Lower lobe of right lung (tissue), 2 donors: ENCODE results near the gene SLC9A9. TPM values are rescaled to one million over a fixed set of nuclear protein-coding genes. Genes with fewer than 3 reads are reported as not detected.

ENCODE experiments used
- ATAC-seq, 2 donors: fragments of 200-7000 bp; cut with Tn5 transposase; one replicate each; pipeline ENCODE4 v1.9.1; 2020 to 2022; ENCODE audit warnings: mild to moderate bottlenecking in 2 of 2, moderate library complexity in 2 of 2
- DNase-seq: peaks from one replicate; pipeline ENCODE4 v3.0.0-alpha.2; 2020
- H3K27ac ChIP-seq: fragments of 200-600 bp; one replicate; pipeline ENCODE4 v1.8.0; 2022
- H3K27me3 ChIP-seq: fragments of 200-600 bp; one replicate; pipeline ENCODE4 v1.8.0; 2022; ENCODE audit warnings: low read depth
- H3K36me3 ChIP-seq: fragments of 200-600 bp; one replicate; pipeline ENCODE4 v1.8.0; 2022; ENCODE audit warnings: mild to moderate bottlenecking
- H3K4me1 ChIP-seq: fragments of 200-600 bp; one replicate; pipeline ENCODE4 v1.8.0; 2022
- H3K4me3 ChIP-seq: fragments of 200-600 bp; one replicate; pipeline ENCODE4 v1.8.0; 2022; ENCODE audit warnings: mild to moderate bottlenecking
- H3K9me3 ChIP-seq: fragments of 200-600 bp; one replicate; pipeline ENCODE4 v1.8.0; 2022
- intact Hi-C: fragments of 100-400 bp; cut with DNase I; formaldehyde crosslinking; loops from one replicate; pipeline ENCODE4 v1.11.0; 2022
- total RNA-seq: library from RNA; stranded (reverse); fragmentation: NEBNext Ultra II Directional; extraction: Animal tissue kit (Norgen Biotek cat#: 25700); gene quantifications from one replicate; pipeline ENCODE4 v1.2.1, GENCODE V29; 2021
- TF ChIP-seq, protein P1 (sequence below): fragments of 200-600 bp; IDR thresholded peaks from one replicate; pipeline ENCODE4 v1.8.0; 2022; ENCODE audit warnings: antibody characterized with exemption, mild to moderate bottlenecking
- donor health status: DM: no; HTN: yes; CAD: no; lungs with severe emphysema.

Gene SLC9A9
- total RNA-seq, 1 donor from 2014 or later = 15.6 TPM

GRCh38 chr3:143770391-143770790 is 77.9 kb downstream of the SLC9A9 start:
- DNase-seq (no peak), ATAC-seq (no peak)
- H3K36me3 ChIP-seq = no peaks in the 10 kb centered on the region
- intact Hi-C loops = no loop called here
- no peaks in the 10 kb centered on the region for H3K9me3 ChIP-seq
- TF ChIP-seq, protein P1, sequence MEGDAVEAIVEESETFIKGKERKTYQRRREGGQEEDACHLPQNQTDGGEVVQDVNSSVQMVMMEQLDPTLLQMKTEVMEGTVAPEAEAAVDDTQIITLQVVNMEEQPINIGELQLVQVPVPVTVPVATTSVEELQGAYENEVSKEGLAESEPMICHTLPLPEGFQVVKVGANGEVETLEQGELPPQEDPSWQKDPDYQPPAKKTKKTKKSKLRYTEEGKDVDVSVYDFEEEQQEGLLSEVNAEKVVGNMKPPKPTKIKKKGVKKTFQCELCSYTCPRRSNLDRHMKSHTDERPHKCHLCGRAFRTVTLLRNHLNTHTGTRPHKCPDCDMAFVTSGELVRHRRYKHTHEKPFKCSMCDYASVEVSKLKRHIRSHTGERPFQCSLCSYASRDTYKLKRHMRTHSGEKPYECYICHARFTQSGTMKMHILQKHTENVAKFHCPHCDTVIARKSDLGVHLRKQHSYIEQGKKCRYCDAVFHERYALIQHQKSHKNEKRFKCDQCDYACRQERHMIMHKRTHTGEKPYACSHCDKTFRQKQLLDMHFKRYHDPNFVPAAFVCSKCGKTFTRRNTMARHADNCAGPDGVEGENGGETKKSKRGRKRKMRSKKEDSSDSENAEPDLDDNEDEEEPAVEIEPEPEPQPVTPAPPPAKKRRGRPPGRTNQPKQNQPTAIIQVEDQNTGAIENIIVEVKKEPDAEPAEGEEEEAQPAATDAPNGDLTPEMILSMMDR = no peak
- H3K27ac ChIP-seq = no peak overlapping the region
- no peaks in the 10 kb centered on the region for H3K27me3 ChIP-seq
- no peak overlapping the region for H3K4me3 ChIP-seq
- H3K4me1 ChIP-seq = no peaks in the 10 kb centered on the region

- no peak for DNase-seq
- ATAC-seq = no peak
- Histone ChIP-seq H3K4me1 (no peaks in the 10 kb centered on the region), H3K27ac (no peak overlapping the region), H3K27me3 (no peaks in the 10 kb centered on the region), H3K9me3 (no peaks in the 10 kb centered on the region), H3K4me3 (no peak overlapping the region), H3K36me3 (no peaks in the 10 kb centered on the region)
- intact Hi-C loops = no loop called here
- TF ChIP-seq, protein P1 = no peak
Measured at GRCh38 chr3:143769616-143770015, 78.7 kb downstream of the SLC9A9 start.

DNA sequence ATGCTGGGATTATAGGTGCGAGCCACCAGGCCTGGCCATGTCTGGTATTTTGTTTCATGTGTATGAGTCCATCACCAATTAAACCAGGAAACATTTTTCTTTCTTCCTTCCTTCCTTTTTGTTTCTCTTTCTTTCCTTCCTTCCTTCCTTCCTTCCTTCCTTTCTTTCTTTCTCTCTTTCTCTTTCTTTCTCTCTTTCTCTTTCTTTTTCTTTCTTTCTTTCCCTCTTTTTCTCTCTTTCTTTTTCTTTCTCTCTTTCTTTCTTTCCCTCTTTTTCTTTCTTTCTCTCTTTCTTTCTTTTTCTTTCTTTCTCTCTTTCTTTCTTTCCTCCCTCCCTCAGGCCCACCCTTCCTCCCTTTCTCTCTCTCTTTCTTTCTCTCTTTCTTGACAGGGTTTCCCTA is 83.4 kb downstream of the SLC9A9 start:
- H3K9me3 ChIP-seq = no peaks in the 10 kb centered on the region
- no peaks in the 10 kb centered on the region for H3K27me3 ChIP-seq
- DNase-seq = no peak
- intact Hi-C loops = no loop called here
- ATAC-seq = no peak
- no peaks in the 10 kb centered on the region for H3K36me3 ChIP-seq
- no peaks in the 10 kb centered on the region for H3K4me1 ChIP-seq
- H3K4me3 ChIP-seq = no peak overlapping the region
- TF ChIP-seq, protein P1 = no peak
- no peak overlapping the region for H3K27ac ChIP-seq

DNA sequence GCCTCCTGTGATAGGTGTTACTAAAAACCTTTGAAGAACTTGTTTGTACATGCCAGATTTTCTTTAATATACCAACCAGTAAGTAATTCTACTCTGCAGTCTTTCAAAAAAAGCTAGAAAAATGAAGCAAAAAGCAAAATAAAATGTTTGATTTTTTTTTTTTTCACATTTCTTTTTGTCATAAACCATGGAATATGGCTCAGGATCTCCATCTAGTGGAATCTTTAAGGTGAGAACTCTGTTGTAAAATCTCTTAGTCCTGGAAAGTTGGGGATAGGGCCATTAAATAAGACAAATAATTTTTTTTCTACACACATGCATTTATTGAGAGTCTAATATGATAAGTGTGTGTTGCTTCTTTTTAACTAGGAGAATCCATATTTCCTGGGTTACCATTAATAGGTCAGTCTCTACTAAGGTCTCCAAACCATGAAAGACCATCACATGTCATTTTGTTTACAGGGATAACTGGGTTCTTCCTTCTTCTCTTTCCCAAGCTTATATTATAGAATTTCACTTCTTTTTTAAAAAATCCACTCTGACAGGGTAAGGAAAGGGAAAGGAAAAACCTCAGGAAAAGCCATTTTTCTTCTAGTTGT is 84.6 kb downstream of the SLC9A9 start:
- Histone ChIP-seq H3K9me3 (no peaks in the 10 kb centered on the region), H3K36me3 (no peaks in the 10 kb centered on the region), H3K27ac (no peak overlapping the region), H3K27me3 (no peaks in the 10 kb centered on the region), H3K4me3 (no peak overlapping the region), H3K4me1 (no peaks in the 10 kb centered on the region)
- TF ChIP-seq, protein P1 = peak; percentile 25
- no peak for DNase-seq
- ATAC-seq = no peak
- intact Hi-C loops = no loop called here

- H3K36me3 ChIP-seq = no peaks in the 10 kb centered on the region
- no peak overlapping the region for H3K4me3 ChIP-seq
- no peaks in the 10 kb centered on the region for H3K9me3 ChIP-seq
- intact Hi-C loops = no loop called here
- no peaks in the 10 kb centered on the region for H3K27me3 ChIP-seq
- no peaks in the 10 kb centered on the region for H3K4me1 ChIP-seq
- H3K27ac ChIP-seq = no peak overlapping the region
- DNase-seq = no peak
- no peak for ATAC-seq
- TF ChIP-seq, protein P1 = no peak
Measured at GRCh38 chr3:143757691-143758090, 90.6 kb downstream of the SLC9A9 start.
